ENCODE data around the gene ARHGAP8. TPM values are rescaled to one million over a fixed set of nuclear protein-coding genes. Genes with fewer than 3 reads are reported as not detected.

The ARHGAP8 gene
- polyA plus RNA-seq, 2 of the 4 experiments (the other 2 are of a cell fraction), result 1.2 to 3.8 TPM

GRCh38 chr22:44754998-44755397, 2.6 kb downstream of the ARHGAP8 start:
- DNase-seq (ENCODE audit: low read depth in 1 of 2, low spot score in 1 of 2) (no peak), ATAC-seq (peak in 1 of 2 experiments; percentile 22; a peak in 1 of 6 replicates), FAIRE-seq (no peak)
- H3K4me3 ChIP-seq, result no peak overlapping the region
- H3K27ac ChIP-seq, result no peak overlapping the region
- POLR2A ChIA-PET, result no interaction called here
- peaks cover 4% of the 10 kb centered on the region; the same call in 2 of the 3 replicates for H3K4me1 ChIP-seq
- TF ChIP-seq EP300 (IDR thresholded peaks at IDR 0.05) (no peak), MYC (IDR thresholded peaks at IDR 0.05; ENCODE audit: borderline replicate concordance, low read length) (no peak), MAX (IDR thresholded peaks at IDR 0.05) (no peak), HOXB13 (CRISPR knock-in tag; IDR thresholded peaks at IDR 0.05; ENCODE audit: low read depth) (no peak), FOSB (CRISPR knock-in tag; IDR thresholded peaks at IDR 0.05) (no peak), JUN (IDR thresholded peaks at IDR 0.05) (no peak), PBX3 (IDR thresholded peaks at IDR 0.05) (no peak), EHF (CRISPR knock-in tag; IDR thresholded peaks at IDR 0.05) (no peak), NR3C1 (IDR thresholded peaks at IDR 0.05) (no peak), HOXA7 (CRISPR knock-in tag; IDR thresholded peaks at IDR 0.05) (no peak), RFX5 (IDR thresholded peaks at IDR 0.05) (no peak), KDM1A (IDR thresholded peaks at IDR 0.05; ENCODE audit: low read depth) (no peak), HEYL (CRISPR knock-in tag; IDR thresholded peaks at IDR 0.05) (no peak), ATOH8 (CRISPR knock-in tag; IDR thresholded peaks at IDR 0.05; ENCODE audit: low read depth) (no peak), HES2 (IDR thresholded peaks at IDR 0.05) (no peak)
- no peaks in the 10 kb centered on the region for H3K9me3 ChIP-seq
- CTCF ChIA-PET, result interaction anchor here (0.9 to 1.4 kb wide), 2 partner anchors 19 to 22 kb away, joined by 3 to 5 read pairs; no protein-coding TSS in a partner anchor
- 67% methylated on average over 7 of the region's 7 CpGs for WGBS (ENCODE audit: missing lambda C conversion rate)
- no peak overlapping the region for H3K4me2 ChIP-seq

GRCh38 chr22:44755417-44755816, 3.0 kb downstream of the ARHGAP8 start:
- H3K4me2 ChIP-seq, result no peak overlapping the region
- ChIA-PET CTCF (interaction anchor here (0.9 to 1.4 kb wide), 2 partner anchors 20 to 22 kb away, joined by 3 to 5 read pairs; no protein-coding TSS in a partner anchor), POLR2A (no interaction called here)
- 38% methylated on average over 2 of the region's 6 CpGs for WGBS (ENCODE audit: missing lambda C conversion rate)
- no peak overlapping the region for H3K4me3 ChIP-seq
- H3K27ac ChIP-seq, result no peak overlapping the region
- no peak for FAIRE-seq
- no peaks in the 10 kb centered on the region for H3K9me3 ChIP-seq
- peaks cover 4% of the 10 kb centered on the region; the same call in 2 of the 3 replicates for H3K4me1 ChIP-seq
- TF ChIP-seq NFE2L2 (conservative IDR thresholded peaks at IDR 0.05; ENCODE audit: low read length) (no peak), ZNF302 (CRISPR knock-in tag; IDR thresholded peaks at IDR 0.05) (no peak), ATOH8 (CRISPR knock-in tag; IDR thresholded peaks at IDR 0.05; ENCODE audit: low read depth) (no peak), HMGXB4 (CRISPR knock-in tag; IDR thresholded peaks at IDR 0.05; ENCODE audit: borderline replicate concordance) (no peak)
- ATAC-seq, result peak in 1 of 2 experiments; percentile 40; a peak in 1 of 6 replicates
- DNase-seq (ENCODE audit: low read depth in 1 of 2, low spot score in 1 of 2), result no peak

GRCh38 chr22:44755956-44756361, 3.6 kb downstream of the ARHGAP8 start:
- POLR2A ChIA-PET, result no interaction called here
- Histone ChIP-seq H3K4me1 (peaks cover 4% of the 10 kb centered on the region; the same call in 2 of the 3 replicates), H3K9me3 (no peaks in the 10 kb centered on the region), H3K4me2 (no peak overlapping the region), H3K27ac (no peak overlapping the region), H3K4me3 (no peak overlapping the region)
- no peak for ATAC-seq
- no peak for DNase-seq (ENCODE audit: low read depth in 1 of 2, low spot score in 1 of 2)
- CTCF ChIA-PET, result no interaction called here
- 65% methylated on average over 9 of the region's 9 CpGs for WGBS (ENCODE audit: missing lambda C conversion rate)
- no peak for FAIRE-seq
- TF ChIP-seq HMGXB4 (CRISPR knock-in tag; IDR thresholded peaks at IDR 0.05; ENCODE audit: borderline replicate concordance) (no peak), SREBF2 (IDR thresholded peaks at IDR 0.05) (no peak), FOXS1 (CRISPR knock-in tag; IDR thresholded peaks at IDR 0.05) (no peak), ZSCAN20 (CRISPR knock-in tag; IDR thresholded peaks at IDR 0.05) (no peak), BCL3 (IDR thresholded peaks at IDR 0.05) (no peak), POLR2AphosphoS2 (conservative IDR thresholded peaks at IDR 0.05; ENCODE audit: low read length) (no peak), E2F6 (IDR thresholded peaks at IDR 0.05; ENCODE audit: borderline replicate concordance, low read depth) (no peak), MAX (IDR thresholded peaks at IDR 0.05) (no peak), KDM5A (IDR thresholded peaks at IDR 0.05) (no peak)

Measured in A549 (cell line).